ENCODE results near the gene CMIP.
A peak's percentile ranks its signal among the peaks of the same experiment; 100 is the strongest.
"Not testable (repeated sequence)": the region's sequence is repeated elsewhere in the genome, so short reads cannot be mapped to it uniquely, and the experiment has no call there.

Gene CMIP

GRCh38 chr16:81444448-81445121, at the start of gene CMIP:
TSS of gene CMIP (plus strand) at chr16:81444808.
- DNase-seq: peak; percentile 84

- no peak for DNase-seq
Observed at GRCh38 chr16:81394966-81395655, 49.5 kb upstream of the CMIP start.

DNA sequence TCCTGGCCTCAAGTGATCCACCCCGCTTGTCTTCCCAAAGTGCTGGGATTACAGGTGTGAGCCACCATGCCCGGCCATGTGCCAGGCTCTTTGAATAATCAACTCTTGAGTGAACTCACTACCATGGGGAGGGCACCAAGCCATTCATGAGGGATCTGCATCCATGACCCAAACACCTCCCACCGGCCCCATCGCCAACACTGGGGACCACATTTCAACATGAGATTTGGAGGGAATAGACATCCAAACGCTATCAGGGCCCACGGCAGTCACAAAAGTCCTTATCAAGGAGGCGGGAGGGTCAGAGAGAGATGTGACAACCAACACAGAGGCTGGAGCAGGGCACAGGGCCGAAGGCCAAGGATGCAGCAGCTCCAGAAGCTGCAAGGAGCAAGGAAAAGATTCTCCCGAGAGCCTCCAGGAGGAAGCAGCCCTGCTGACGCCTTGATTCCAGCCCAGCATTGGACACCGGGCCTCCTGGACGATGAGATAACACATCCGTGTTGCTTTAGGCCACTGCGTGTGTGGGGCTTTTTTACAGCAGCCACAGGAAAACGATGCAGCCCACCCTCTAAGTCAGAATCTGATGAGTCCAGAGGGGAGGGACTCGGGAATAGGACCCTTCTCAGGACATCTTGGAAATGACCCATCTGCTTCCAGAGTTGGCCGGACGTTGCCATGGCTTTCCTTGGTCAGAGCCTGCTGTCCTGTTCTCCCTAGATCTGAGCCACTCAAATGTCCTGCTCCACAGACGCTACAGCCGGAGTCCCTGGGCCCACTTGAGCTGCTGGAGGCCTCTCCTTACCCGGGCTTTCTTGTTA, 47.3 kb upstream of the CMIP start:
- DNase-seq: no peak

- no peak for DNase-seq
Observed at GRCh38 chr16:81397879-81398520, 46.6 kb upstream of the CMIP start.

- DNase-seq: no peak
Observed at GRCh38 chr16:81399909-81400308, 44.7 kb upstream of the CMIP start.

DNA sequence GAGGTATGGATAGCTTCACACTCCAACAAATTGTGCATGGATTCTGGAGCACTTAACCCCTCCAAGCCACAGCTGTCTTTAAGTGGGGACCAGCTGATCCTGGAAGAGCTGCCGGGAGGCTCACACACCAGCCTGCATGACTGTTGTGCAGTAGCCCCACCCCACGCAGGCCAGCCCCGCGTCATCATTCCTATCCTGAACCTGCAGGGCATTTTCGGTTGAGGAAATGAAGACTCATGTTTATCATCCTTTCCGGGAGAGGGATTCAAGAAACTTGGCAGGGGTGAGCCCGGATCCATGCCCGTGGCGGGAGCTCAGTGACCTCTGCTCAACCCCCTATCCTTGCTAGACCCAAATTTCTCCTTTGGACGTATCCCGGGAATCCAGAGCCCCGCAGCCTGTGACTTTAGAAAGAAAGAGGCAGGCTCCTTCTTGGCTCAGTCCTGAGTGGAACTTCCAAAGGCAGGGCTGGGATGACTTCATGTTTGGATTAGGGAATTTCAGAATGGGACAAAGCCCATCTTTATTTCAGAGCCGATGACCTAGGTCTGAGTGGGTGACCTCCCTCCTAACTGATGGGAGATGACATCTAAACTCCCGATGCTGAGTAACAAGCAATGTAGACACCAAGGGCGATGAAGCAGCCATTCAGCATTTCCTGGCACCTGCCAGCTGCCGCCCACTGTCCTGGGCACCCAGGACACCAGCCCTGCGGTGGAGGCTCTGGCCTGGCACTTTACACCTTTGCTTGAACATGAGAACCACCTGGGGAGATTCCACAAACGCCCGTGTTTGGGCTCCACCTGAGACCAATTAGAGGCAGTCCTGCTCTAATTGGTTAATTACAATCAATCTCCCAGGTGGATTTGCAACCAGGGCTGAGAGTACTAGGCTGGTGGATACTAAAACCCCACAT, 43.3 kb upstream of the CMIP start:
- peak; percentile 13 for DNase-seq

- DNase-seq: no peak
Observed at GRCh38 chr16:81403208-81403600, 41.4 kb upstream of the CMIP start.

- peak; percentile 61 for DNase-seq
Observed at GRCh38 chr16:81403601-81404391, 40.8 kb upstream of the CMIP start.

DNA sequence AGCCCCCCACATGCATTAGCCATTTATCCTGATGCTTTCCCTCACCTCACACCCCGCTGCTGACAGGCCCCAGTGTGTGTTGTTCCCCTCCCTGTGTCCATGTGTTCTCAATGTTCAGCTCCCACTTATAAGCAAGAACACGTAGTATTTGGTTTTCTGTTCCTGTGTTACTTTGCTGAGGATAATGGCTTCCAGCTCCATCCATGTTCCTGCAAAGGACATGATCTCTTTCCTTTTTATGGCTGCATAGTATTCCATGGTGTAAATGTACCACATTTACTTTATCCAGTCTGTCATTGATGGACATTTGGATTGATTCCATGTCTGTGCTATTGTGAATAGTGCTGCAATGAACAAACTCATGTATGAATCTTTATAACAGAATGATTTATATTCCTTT, 39.6 kb upstream of the CMIP start:
- not testable (repeated sequence) for DNase-seq

DNA sequence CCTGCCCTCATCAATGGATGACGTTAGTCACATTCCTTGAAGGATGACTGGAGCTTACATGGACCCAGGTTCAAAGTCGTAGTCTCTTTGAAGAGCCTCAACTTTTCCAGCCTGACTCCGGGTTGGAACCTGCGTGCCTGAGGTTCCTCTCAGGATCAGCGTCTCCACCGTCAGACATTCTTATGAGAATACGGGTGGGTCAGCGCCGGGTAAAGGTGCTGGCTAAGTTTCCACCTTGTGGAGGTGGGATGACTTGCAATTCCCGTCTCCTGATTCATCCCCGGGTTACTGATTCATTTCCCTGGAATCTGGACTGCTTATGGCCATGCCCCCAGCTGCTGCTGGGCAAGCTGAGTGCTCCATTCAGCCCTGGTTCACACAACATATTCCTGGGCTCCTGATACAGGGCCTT, 38.9 kb upstream of the CMIP start:
- DNase-seq: peak; percentile 87

GRCh38 chr16:81408409-81408950, 36.1 kb upstream of the CMIP start:
- no peak for DNase-seq

GRCh38 chr16:81409016-81409556, 35.5 kb upstream of the CMIP start:
- DNase-seq: no peak

GRCh38 chr16:81410643-81411293, 33.8 kb upstream of the CMIP start:
- DNase-seq: no peak

GRCh38 chr16:81413245-81413990, 31.2 kb upstream of the CMIP start:
- no peak for DNase-seq

- DNase-seq: no peak
Observed at GRCh38 chr16:81415751-81416150, 28.9 kb upstream of the CMIP start.

DNA sequence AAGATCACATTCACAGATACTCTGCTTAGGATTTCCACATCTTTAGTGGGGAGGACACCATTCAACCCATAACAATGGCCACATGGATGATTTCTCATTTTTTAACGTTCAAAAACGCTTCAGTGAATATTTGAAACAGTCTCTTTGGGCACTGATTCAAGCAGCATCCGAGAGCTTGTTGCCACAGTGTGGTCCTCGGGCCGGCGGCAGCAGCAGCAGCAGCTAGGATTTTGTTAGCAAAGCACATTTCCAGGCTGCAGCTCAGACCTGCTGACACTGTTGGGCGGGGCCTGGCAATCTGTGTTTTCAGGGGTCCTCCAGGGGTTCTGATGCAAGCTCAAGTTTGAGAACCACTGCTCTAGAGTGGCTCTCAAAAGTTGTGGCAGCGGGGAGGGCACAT, 27.9 kb upstream of the CMIP start:
- DNase-seq: no peak

DNA sequence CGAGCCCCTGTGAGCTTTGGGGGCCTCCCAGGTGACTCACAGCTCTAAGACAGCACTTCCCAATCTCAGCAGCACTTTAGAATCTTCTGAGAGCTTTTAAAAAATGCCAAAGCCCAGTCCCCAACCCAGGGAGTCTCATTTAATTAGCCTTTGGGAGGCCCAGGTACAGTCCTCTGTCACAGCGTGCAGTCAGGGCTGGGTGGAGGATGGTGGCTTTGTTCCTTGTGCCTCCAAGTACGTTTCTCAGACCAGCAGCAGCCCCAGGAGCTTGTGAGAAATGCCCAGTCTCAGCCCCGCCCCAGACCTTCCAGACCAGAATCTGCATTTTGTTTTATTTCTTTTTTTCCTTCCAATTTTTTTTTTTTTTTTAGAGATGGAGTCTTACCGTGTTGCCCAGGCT, 27.4 kb upstream of the CMIP start:
- DNase-seq: no peak

- DNase-seq: no peak
Observed at GRCh38 chr16:81419806-81420205, 24.8 kb upstream of the CMIP start.

DNA sequence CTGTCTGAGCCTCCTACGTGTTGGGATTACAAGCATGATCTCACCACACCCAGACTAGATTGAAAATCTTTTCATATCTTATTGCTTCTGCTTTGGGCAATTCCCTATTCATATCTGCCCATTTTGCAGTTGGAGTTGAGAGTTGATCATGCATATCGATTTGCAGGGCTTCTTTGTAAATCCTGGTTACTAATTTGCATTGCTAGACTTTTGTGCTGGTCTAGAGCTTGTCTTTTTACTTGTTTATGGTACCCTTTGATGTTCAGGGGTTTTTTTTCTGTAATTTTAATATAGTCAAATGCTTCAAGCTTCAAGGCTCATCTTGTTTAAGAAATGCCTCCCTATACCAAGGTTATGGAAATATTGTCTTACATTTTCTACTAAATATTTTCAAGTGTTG, 23.5 kb upstream of the CMIP start:
- no peak for DNase-seq

Measured in fibroblast of skin of right biceps (primary cell).